H1 (cell line): ENCODE data around the gene EEF1AKMT1. TPM values are rescaled to one million over a fixed set of nuclear protein-coding genes. Genes with fewer than 3 reads are reported as not detected.

Experiments used
- CTCF ChIA-PET: fragments of 300-600 bp; sonication (Branson Sonifier 250); formaldehyde crosslinking; loops from one replicate; lab custom pipeline; 2021; ENCODE audit not compliant: partially characterized antibody; lab: Charles Lee
- POLR2A ChIA-PET: fragments of 300-600 bp; sonication (Branson Sonifier 250); formaldehyde crosslinking; loops from one replicate; lab custom pipeline; 2021; ENCODE audit warnings: inconsistent platforms; ENCODE audit not compliant: partially characterized antibody; lab: Charles Lee
- DNase-seq, 2 experiments: peaks; one replicate each; pipeline versions ENCODE4 v3.0.0 to v3.0.0-alpha.2; 2010 to 2022; ENCODE audit warnings: low spot score in 2 of 2, low read depth in 1 of 2, mixed read lengths in 1 of 2
- FAIRE-seq: peaks from 2 replicates; lab custom pipeline; 2011; peaks lifted over from hg19 to GRCh38; lab: Jason Lieb, UNC
- H2AFZ ChIP-seq: 2 replicates; pipeline ENCODE4 v1.8.1; 2012; ENCODE audit warnings: low read length, inconsistent platforms
- H2AK5ac ChIP-seq: 2 replicates; pipeline ENCODE4 v1.6.1; 2013; ENCODE audit warnings: low read depth, low read length
- H2BK120ac ChIP-seq: replicated peaks from 2 replicates; pipeline ENCODE3; 2013; ENCODE audit warnings: low read depth, low read length, inconsistent platforms
- H2BK12ac ChIP-seq: 2 replicates; pipeline ENCODE4 v1.6.1; 2013; ENCODE audit warnings: low read depth, low read length
- H2BK15ac ChIP-seq: 2 replicates; pipeline ENCODE4 v1.6.1; 2013; ENCODE audit warnings: low read length
- H2BK20ac ChIP-seq: 2 replicates; pipeline ENCODE4 v1.6.1; 2013; ENCODE audit warnings: low read length
- H2BK5ac ChIP-seq: 2 replicates; pipeline ENCODE4 v1.6.1; 2013; ENCODE audit warnings: low read depth, low read length
- H3K14ac ChIP-seq: 2 replicates; pipeline ENCODE4 v1.6.1; 2013; ENCODE audit warnings: inconsistent platforms; ENCODE audit not compliant: insufficient read length
- H3K18ac ChIP-seq: 2 replicates; pipeline ENCODE4 v1.6.1; 2013; ENCODE audit warnings: low read length; ENCODE audit errors: extremely low read depth
- H3K23ac ChIP-seq: 2 replicates; pipeline ENCODE4 v1.6.1; 2013; ENCODE audit warnings: inconsistent platforms; ENCODE audit not compliant: insufficient read length
- H3K23me2 ChIP-seq: 2 replicates; pipeline ENCODE4 v1.6.1; 2013; ENCODE audit warnings: low read depth, low read length
- H3K27ac ChIP-seq: 2 replicates; pipeline ENCODE4 v1.6.1; 2011; ENCODE audit warnings: low read depth, low read length, inconsistent platforms
- H3K27me3 ChIP-seq, 4 experiments: replicated peaks in 1 of 4; 1 replicate in 1 of 4; 2 replicates in 3 of 4; pipeline versions ENCODE4 v1.6.1 to v1.8.1; 2011 to 2013; ENCODE audit warnings: low read length in 3 of 4, mild to moderate bottlenecking in 3 of 4, inconsistent platforms in 2 of 4, mixed read lengths in 2 of 4, moderate library complexity in 1 of 4; ENCODE audit not compliant: control insufficient read depth in 3 of 4, insufficient read depth in 3 of 4; ENCODE audit errors: extremely low read depth in 1 of 4
- H3K36me3 ChIP-seq, 4 experiments: 2 replicates each; pipeline versions ENCODE4 v1.6.1 to v1.8.1; 2011 to 2013; ENCODE audit warnings: mild to moderate bottlenecking in 4 of 4, low read length in 3 of 4, moderate library complexity in 2 of 4, control low read depth in 1 of 4, inconsistent platforms in 1 of 4; ENCODE audit not compliant: insufficient read depth in 4 of 4, control insufficient read depth in 2 of 4
- H3K4ac ChIP-seq: replicated peaks from 2 replicates; pipeline ENCODE3; 2013; ENCODE audit warnings: low read length, low read depth, mixed read lengths, inconsistent platforms; ENCODE audit not compliant: insufficient read length
- H3K4me1 ChIP-seq, 4 experiments: replicated peaks in 1 of 4; 1 replicate in 1 of 4; 2 replicates in 3 of 4; pipeline versions ENCODE4 v1.6.1 to v1.8.1; 2011 to 2013; ENCODE audit warnings: low read length in 3 of 4, inconsistent platforms in 2 of 4, mixed read lengths in 1 of 4; ENCODE audit not compliant: insufficient read depth in 4 of 4, control insufficient read depth in 3 of 4
- H3K4me2 ChIP-seq, 2 experiments: 2 replicates each; pipeline versions ENCODE4 v1.6.1 to v1.8.1; 2011 to 2013; ENCODE audit warnings: low read depth in 2 of 2, low read length in 2 of 2, control low read depth in 1 of 2, inconsistent platforms in 1 of 2, mild to moderate bottlenecking in 1 of 2; ENCODE audit not compliant: insufficient read depth in 1 of 2
- H3K4me3 ChIP-seq, 4 experiments: fragments of 200-600, 300-600 bp in 1 of 4; sonication (generic), shearing (Covaris generic), sonication (Bioruptor Twin) in 1 of 4; 2 replicates each; pipeline versions ENCODE4 v1.5.1 to v1.8.1; 2011 to 2016; ENCODE audit warnings: low read length in 4 of 4, low read depth in 3 of 4, control low read depth in 2 of 4, inconsistent platforms in 2 of 4, mild to moderate bottlenecking in 2 of 4, mixed read lengths in 1 of 4, moderate library complexity in 1 of 4; ENCODE audit not compliant: insufficient read depth in 2 of 4; ENCODE audit errors: extremely low read depth in 1 of 4
- H3K56ac ChIP-seq: replicated peaks from 2 replicates; pipeline ENCODE3; 2013; ENCODE audit warnings: low read depth, mild to moderate bottlenecking, mixed read lengths, low read length, inconsistent platforms; ENCODE audit not compliant: insufficient read length
- H3K79me1 ChIP-seq: 2 replicates; pipeline ENCODE4 v1.6.1; 2013; ENCODE audit warnings: low read depth, low read length, control low read depth
- H3K79me2 ChIP-seq, 2 experiments: 2 replicates each; pipeline versions ENCODE4 v1.6.1 to v1.8.1; 2012 to 2013; ENCODE audit warnings: low read length in 2 of 2, mild to moderate bottlenecking in 2 of 2, inconsistent platforms in 1 of 2; ENCODE audit not compliant: insufficient read depth in 2 of 2, control insufficient read depth in 1 of 2
- H3K9ac ChIP-seq, 4 experiments: replicated peaks in 1 of 4; 1 replicate in 1 of 4; 2 replicates in 3 of 4; pipeline versions ENCODE4 v1.6.1 to v1.8.1; 2011 to 2013; ENCODE audit warnings: low read depth in 3 of 4, low read length in 3 of 4, control low read depth in 2 of 4, mild to moderate bottlenecking in 2 of 4, moderate library complexity in 2 of 4, inconsistent platforms in 1 of 4; ENCODE audit errors: extremely low read depth in 1 of 4
- H3K9me3 ChIP-seq, 2 experiments: 2 replicates each; pipeline versions ENCODE4 v1.6.1 to v1.8.1; 2012 to 2013; ENCODE audit warnings: mild to moderate bottlenecking in 2 of 2, moderate library complexity in 2 of 2, control low read depth in 1 of 2, inconsistent platforms in 1 of 2, low read depth in 1 of 2, low read length in 1 of 2, mixed read lengths in 1 of 2; ENCODE audit not compliant: insufficient read depth in 2 of 2
- H4K20me1 ChIP-seq, 2 experiments: replicated peaks in 1 of 2; 2 replicates each; pipeline versions ENCODE3 to v1.8.1; 2011 to 2013; ENCODE audit warnings: inconsistent platforms in 2 of 2, low read length in 2 of 2, mild to moderate bottlenecking in 1 of 2; ENCODE audit not compliant: insufficient read depth in 2 of 2, control insufficient read depth in 1 of 2
- H4K5ac ChIP-seq: 2 replicates; pipeline ENCODE4 v1.6.1; 2013; ENCODE audit warnings: low read length, low read depth, mixed read lengths, inconsistent platforms; ENCODE audit not compliant: insufficient read length
- H4K8ac ChIP-seq: 2 replicates; pipeline ENCODE4 v1.8.0; 2013; ENCODE audit warnings: mild to moderate bottlenecking, moderate library complexity, low read length, inconsistent platforms; ENCODE audit not compliant: insufficient read depth; ENCODE audit errors: extremely low read depth
- H4K91ac ChIP-seq: replicated peaks from 2 replicates; pipeline ENCODE3; 2013; ENCODE audit warnings: low read length, mixed read lengths, inconsistent platforms; ENCODE audit not compliant: insufficient read length
- ASH2L ChIP-seq: fragments of 200-600, 300-600 bp; sonication (generic); IDR thresholded peaks from one replicate; pipeline ENCODE4 v1.7.1; 2017; ENCODE audit warnings: low read length
- CBX8 ChIP-seq: fragments of 300-800, 300-1000 bp; sonication (generic); IDR thresholded peaks from 2 replicates; pipeline ENCODE4 v1.7.1; 2016; ENCODE audit warnings: low read depth, low read length, borderline replicate concordance
- CHD2 ChIP-seq: IDR thresholded peaks from 2 replicates; pipeline ENCODE4 v1.6.1; 2012; ENCODE audit warnings: low read length, improper control_type of control experiment
- EGR1 ChIP-seq: IDR thresholded peaks from 2 replicates; pipeline ENCODE4 v1.6.1; 2011; ENCODE audit warnings: low read depth, low read length, borderline replicate concordance
- FOSL1 ChIP-seq: IDR thresholded peaks from 2 replicates; pipeline ENCODE4 v1.6.1; 2011; ENCODE audit warnings: mild to moderate bottlenecking, low read depth, low read length, moderate library complexity; ENCODE audit not compliant: insufficient read depth
- RAD21 ChIP-seq, 2 experiments: IDR thresholded peaks in 1 of 2; conservative IDR thresholded peaks in 1 of 2; 2 replicates each; pipeline ENCODE4 v1.6.1; 2011; ENCODE audit warnings: low read depth in 2 of 2, low read length in 2 of 2, improper control_type of control experiment in 1 of 2, inconsistent platforms in 1 of 2, mild to moderate bottlenecking in 1 of 2, moderate library complexity in 1 of 2
- YY1 ChIP-seq: IDR thresholded peaks from 2 replicates; pipeline ENCODE4 v1.6.1; 2011; ENCODE audit warnings: low read depth, mild to moderate bottlenecking, low read length
- WGBS, 2 experiments: shearing (Covaris generic) in 1 of 2; methylation state at CpG; one replicate each; pipeline versions ENCODE4 v1.1.6 to v1.1.7; 2013 to 2015; ENCODE audit warnings: low lambda C conversion rate in 2 of 2, mixed read lengths in 2 of 2, inconsistent platforms in 1 of 2, low coverage in 1 of 2, missing lambda C conversion rate in 1 of 2; ENCODE audit not compliant: insufficient replicate concordance in 2 of 2, insufficient coverage in 1 of 2, insufficient read length in 1 of 2; ENCODE audit errors: extremely low coverage in 1 of 2, missing lambda C conversion rate in 1 of 2; 5-methylcytosine and 5-hydroxymethylcytosine counted together
- polyA plus RNA-seq, 7 experiments: library from polyadenylated mRNA; depleted of rRNA in 3 of 7; stranded (reverse) in 5 of 7; unstranded in 2 of 7; fragments of >200 nt in 5 of 7; fragments of 200-250 nt in 2 of 7; gene quantifications; 1 replicate in 5 of 7; 2 replicates in 1 of 7; 4 replicates in 1 of 7; pipeline versions ENCODE4 v1.2.1 to v1.2.3, GENCODE V29; 2011 to 2013; ENCODE audit warnings: missing spikeins in 2 of 7, mixed read lengths in 2 of 7
- total RNA-seq: library from RNA; stranded (reverse); fragmentation: NEBNext Ultra II Directional; extraction: Animal tissue kit (Norgen Biotek cat#: 25700); gene quantifications from 2 replicates; pipeline ENCODE4 v1.2.1, GENCODE V29; 2021

Gene EEF1AKMT1
- total and polyA plus RNA-seq, 2 of the 8 experiments (the other 6 are each of a cell fraction or from before 2014, with no cell fraction given), result 3.1 to 4.1 TPM

DNA sequence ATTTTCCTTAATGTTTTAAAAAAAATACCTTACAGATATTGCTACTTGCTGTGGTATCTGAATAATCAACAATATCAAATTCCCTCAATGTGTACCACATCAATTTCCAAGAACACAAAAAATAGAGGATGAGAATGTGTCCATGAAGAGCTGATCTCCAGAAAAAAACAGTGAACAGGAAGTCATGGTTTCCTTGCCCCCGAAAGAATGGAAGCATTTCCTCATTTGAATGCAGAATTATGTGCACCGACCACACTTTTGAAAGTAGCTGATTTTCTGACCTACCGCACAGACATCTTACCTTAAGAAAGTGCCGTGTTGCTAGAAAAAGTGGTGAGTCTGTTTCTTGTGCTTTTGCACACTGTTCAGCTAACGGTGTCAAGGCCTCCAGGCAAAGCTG lies 13.4 kb upstream of the EEF1AKMT1 start:
- Histone ChIP-seq H3K36me3 (peaks cover 0 to 33% (median 18%) of the 10 kb centered on the region in 4 experiments; a peak in 5 of 8 replicates), H4K5ac (no peak overlapping the region), H2BK120ac (no peak overlapping the region), H3K23me2 (no peaks in the 10 kb centered on the region; the same call in 1 of the 2 replicates), H3K79me2 (no peaks in the 10 kb centered on the region), H3K14ac (no peak overlapping the region), H4K8ac (no peak overlapping the region), H3K18ac (no peak overlapping the region), H4K20me1 (peaks cover 0 to 3% of the 10 kb centered on the region in 2 experiments), H2AFZ (no peak overlapping the region), H3K56ac (no peak overlapping the region), H2BK5ac (no peak overlapping the region), H3K4me2 (no peak overlapping the region), H2BK20ac (no peak overlapping the region), H3K23ac (no peak overlapping the region), H3K4ac (no peak overlapping the region), H3K9ac (no peak overlapping the region), H3K9me3 (no peaks in the 10 kb centered on the region), H3K27ac (no peak overlapping the region), H2BK12ac (no peak overlapping the region), H3K79me1 (peaks cover 3% of the 10 kb centered on the region; the same call in 1 of the 2 replicates), H3K27me3 (no peaks in the 10 kb centered on the region), H4K91ac (no peak overlapping the region), H2AK5ac (no peak overlapping the region), H2BK15ac (no peak overlapping the region), H3K4me3 (no peak overlapping the region), H3K4me1 (no peaks in the 10 kb centered on the region)
- no peak for FAIRE-seq
- TF ChIP-seq EGR1 (no peak), CHD2 (no peak), RAD21 (IDR thresholded peaks at IDR 0.05 in 1 of 2, conservative IDR thresholded peaks at IDR 0.05 in 1 of 2; ENCODE audit: low read depth in 2 of 2, low read length in 2 of 2) (no peak), ASH2L (no peak), CBX8 (no peak), FOSL1 (no peak), YY1 (no peak)
- WGBS, 2 experiments, result 90% methylated on average over 5 of the region's 5 CpGs; no CpG with 5 or more reads in 1 of the 2 experiments
- POLR2A ChIA-PET, result interaction anchor here (0.6 to 1.2 kb wide), 2 partner anchors 14 to 22 kb away, joined by 3 to 5 read pairs; partner anchors contain the start of gene EEF1AKMT1
- no peak for DNase-seq
- CTCF ChIA-PET, result interaction anchor here (0.7 to 2.1 kb wide), 5 partner anchors 41 to 299 kb away, joined by 3 to 6 read pairs (median 4); no protein-coding TSS in a partner anchor
